ENCODE measurements around the gene SYT10.

DNA sequence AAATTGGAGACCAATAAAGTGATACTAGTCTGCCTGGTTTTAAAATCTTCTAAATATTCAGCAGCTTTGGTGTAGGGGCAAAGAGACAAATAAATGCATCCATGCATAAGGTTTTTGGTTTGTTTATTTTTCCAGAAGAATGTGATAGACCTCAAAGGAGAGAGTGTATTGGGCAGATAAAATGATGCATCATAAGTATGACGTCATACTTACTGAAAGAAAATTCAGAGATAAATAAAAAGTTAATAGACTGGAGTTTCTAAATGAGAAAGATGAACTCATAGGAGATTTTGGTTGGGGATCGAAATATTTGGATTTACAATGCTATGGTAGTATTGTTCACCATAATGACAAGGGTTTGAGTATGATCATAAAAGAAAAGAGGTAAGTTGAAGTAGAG is 10.2 kb downstream of the SYT10 start:
- TF ChIP-seq, protein P1, sequence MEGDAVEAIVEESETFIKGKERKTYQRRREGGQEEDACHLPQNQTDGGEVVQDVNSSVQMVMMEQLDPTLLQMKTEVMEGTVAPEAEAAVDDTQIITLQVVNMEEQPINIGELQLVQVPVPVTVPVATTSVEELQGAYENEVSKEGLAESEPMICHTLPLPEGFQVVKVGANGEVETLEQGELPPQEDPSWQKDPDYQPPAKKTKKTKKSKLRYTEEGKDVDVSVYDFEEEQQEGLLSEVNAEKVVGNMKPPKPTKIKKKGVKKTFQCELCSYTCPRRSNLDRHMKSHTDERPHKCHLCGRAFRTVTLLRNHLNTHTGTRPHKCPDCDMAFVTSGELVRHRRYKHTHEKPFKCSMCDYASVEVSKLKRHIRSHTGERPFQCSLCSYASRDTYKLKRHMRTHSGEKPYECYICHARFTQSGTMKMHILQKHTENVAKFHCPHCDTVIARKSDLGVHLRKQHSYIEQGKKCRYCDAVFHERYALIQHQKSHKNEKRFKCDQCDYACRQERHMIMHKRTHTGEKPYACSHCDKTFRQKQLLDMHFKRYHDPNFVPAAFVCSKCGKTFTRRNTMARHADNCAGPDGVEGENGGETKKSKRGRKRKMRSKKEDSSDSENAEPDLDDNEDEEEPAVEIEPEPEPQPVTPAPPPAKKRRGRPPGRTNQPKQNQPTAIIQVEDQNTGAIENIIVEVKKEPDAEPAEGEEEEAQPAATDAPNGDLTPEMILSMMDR (conservative IDR thresholded peaks at IDR 0.05 in 1 of 2, IDR thresholded peaks at IDR 0.05 in 1 of 2; ENCODE audit: low read depth in 1 of 2, low read length in 2 of 2), result no peak
- no peak for TF ChIP-seq EZH2 (IDR thresholded peaks at IDR 0.05; ENCODE audit: low read length, missing control alignments)
